GM06990 (cell line): Measurements from ENCODE around the gene TRPM2.

ENCODE experiments used
- DNase-seq: peaks from one replicate; pipeline ENCODE4 v3.0.0-alpha.2; 2011; ENCODE audit not compliant: insufficient read length; ENCODE audit errors: extremely low read depth
- H3K27me3 ChIP-seq: replicated peaks from 2 replicates; pipeline ENCODE4 v1.6.0; 2011; ENCODE audit warnings: low read length; ENCODE audit not compliant: control insufficient read depth, insufficient read depth
- H3K36me3 ChIP-seq: 2 replicates; pipeline ENCODE4 v1.5.1; 2011; ENCODE audit warnings: low read length; ENCODE audit not compliant: control insufficient read depth, insufficient read depth
- H3K4me3 ChIP-seq: replicated peaks from 2 replicates; pipeline ENCODE4 v1.5.1; 2011; ENCODE audit warnings: low read depth, mild to moderate bottlenecking, control low read depth, low read length
- TF ChIP-seq, protein P1 (sequence below): IDR thresholded peaks from 2 replicates; pipeline ENCODE4 v1.5.1; 2011; ENCODE audit warnings: low read length, control low read depth, mild to moderate bottlenecking, inconsistent platforms; ENCODE audit not compliant: insufficient read depth, poor library complexity, severe bottlenecking

TRPM2 gene

GRCh38 chr21:44384968-44385367 lies 31.5 kb downstream of the TRPM2 start:
- DNase-seq: no peak
- Histone ChIP-seq H3K27me3 (no peaks in the 10 kb centered on the region), H3K36me3 (no peaks in the 10 kb centered on the region), H3K4me3 (no peak overlapping the region)
- TF ChIP-seq, protein P1, sequence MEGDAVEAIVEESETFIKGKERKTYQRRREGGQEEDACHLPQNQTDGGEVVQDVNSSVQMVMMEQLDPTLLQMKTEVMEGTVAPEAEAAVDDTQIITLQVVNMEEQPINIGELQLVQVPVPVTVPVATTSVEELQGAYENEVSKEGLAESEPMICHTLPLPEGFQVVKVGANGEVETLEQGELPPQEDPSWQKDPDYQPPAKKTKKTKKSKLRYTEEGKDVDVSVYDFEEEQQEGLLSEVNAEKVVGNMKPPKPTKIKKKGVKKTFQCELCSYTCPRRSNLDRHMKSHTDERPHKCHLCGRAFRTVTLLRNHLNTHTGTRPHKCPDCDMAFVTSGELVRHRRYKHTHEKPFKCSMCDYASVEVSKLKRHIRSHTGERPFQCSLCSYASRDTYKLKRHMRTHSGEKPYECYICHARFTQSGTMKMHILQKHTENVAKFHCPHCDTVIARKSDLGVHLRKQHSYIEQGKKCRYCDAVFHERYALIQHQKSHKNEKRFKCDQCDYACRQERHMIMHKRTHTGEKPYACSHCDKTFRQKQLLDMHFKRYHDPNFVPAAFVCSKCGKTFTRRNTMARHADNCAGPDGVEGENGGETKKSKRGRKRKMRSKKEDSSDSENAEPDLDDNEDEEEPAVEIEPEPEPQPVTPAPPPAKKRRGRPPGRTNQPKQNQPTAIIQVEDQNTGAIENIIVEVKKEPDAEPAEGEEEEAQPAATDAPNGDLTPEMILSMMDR: no peak

GRCh38 chr21:44389335-44389734 lies 35.9 kb downstream of the TRPM2 start:
- Histone ChIP-seq H3K4me3 (no peak overlapping the region), H3K36me3 (no peaks in the 10 kb centered on the region), H3K27me3 (no peaks in the 10 kb centered on the region)
- DNase-seq: no peak
- TF ChIP-seq, protein P1: no peak

- Histone ChIP-seq H3K27me3 (no peaks in the 10 kb centered on the region), H3K4me3 (no peak overlapping the region), H3K36me3 (no peaks in the 10 kb centered on the region)
- TF ChIP-seq, protein P1: no peak
- no peak for DNase-seq
Observed at GRCh38 chr21:44390886-44391285, 37.5 kb downstream of the TRPM2 start.

DNA sequence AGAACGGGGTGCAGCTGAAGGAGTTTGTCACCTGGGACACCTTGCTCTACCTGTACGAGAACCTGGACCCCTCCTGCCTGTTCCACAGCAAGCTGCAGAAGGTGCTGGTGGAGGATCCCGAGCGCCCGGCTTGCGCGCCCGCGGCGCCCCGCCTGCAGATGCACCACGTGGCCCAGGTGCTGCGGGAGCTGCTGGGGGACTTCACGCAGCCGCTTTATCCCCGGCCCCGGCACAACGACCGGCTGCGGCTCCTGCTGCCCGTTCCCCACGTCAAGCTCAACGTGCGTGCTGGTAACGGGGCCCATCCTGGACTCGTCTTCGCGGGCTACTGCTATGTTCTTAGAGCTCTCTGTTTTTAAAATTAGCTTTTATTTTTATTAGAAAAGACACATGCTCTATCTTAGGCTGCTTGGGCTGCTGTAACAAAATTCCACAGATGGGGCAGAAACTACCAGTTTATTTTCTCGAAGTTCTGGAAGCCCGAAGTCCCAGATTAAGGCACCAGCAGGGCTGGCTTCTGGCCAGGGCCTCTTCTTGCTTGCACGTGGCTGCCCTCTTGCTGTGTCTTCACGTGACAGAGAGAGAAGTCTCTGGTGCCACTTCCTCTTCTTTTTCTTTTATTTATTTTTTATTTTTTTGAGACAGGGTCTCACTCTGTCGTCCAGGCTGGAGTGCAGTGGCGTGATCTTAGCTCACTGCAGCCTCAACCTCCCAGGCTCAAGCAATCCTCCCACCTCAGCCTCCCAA lies 38.1 kb downstream of the TRPM2 start:
- Histone ChIP-seq H3K27me3 (no peaks in the 10 kb centered on the region), H3K4me3 (no peak overlapping the region), H3K36me3 (no peaks in the 10 kb centered on the region)
- no peak for DNase-seq
- TF ChIP-seq, protein P1: no peak

DNA sequence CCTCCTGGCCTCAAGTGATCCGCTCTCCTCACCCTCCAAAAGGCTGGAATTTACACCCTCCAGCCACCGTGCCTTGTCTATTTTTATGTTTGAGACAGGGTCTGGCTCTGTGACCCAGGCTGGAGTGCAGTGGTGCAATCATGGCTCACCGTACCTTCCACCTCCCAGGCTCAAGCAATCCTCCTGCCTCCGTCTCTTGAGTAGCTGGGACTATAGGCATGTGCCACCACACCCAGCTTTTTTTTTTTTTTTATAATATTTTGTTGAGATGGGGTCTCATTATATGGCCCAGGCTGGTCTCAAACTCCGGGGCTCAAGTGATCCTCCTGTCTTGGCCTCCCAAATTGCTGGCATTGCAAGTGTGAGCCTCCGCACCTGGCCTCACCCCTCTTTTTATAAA lies 38.8 kb downstream of the TRPM2 start:
- TF ChIP-seq, protein P1: no peak
- Histone ChIP-seq H3K36me3 (no peaks in the 10 kb centered on the region), H3K4me3 (no peak overlapping the region), H3K27me3 (no peaks in the 10 kb centered on the region)
- no peak for DNase-seq
